Measurements from ENCODE around the gene DPAGT1. TPM values are rescaled to one million over a fixed set of nuclear protein-coding genes. Genes with fewer than 3 reads are reported as not detected.

The DPAGT1 gene
- total RNA-seq, 2 donors from 2014 or later, result 49.4 to 51.9 TPM

GRCh38 chr11:119067371-119068222, 34.1 kb downstream of the DPAGT1 start, which contains the start of gene VPS11:
Gene VPS11, plus strand, starts transcription at chr11:119067818. Its CDS starts 6 bp downstream, at chr11:119067824.
- H3K27ac ChIP-seq (ENCODE audit: low read depth, low read length), result peak within 1 kb of the TSS; percentile 57
- TF ChIP-seq CTCF (conservative IDR thresholded peaks at IDR 0.05), result no peak
- DNase-seq, result peak; percentile 98
- H3K9ac ChIP-seq (ENCODE audit: extremely low read depth, low read length, poor library complexity, severe bottlenecking), result peak within 1 kb of the TSS; percentile 90
- no peaks in the 10 kb centered on the region for H3K9me3 ChIP-seq (ENCODE audit: control insufficient read depth, low read length)
- peaks cover 24% of the 10 kb centered on the region for H3K36me3 Mint-ChIP-seq (ENCODE audit: low read depth)
- H3K4me1 Mint-ChIP-seq, result peaks cover 5% of the 10 kb centered on the region
- peak within 1 kb of the TSS; percentile 98 for H3K27ac Mint-ChIP-seq
- H3K27me3 ChIP-seq (ENCODE audit: control insufficient read depth, insufficient read depth, low read length, poor library complexity, severe bottlenecking), result no peaks in the 10 kb centered on the region
- 0 to 1% methylated on average over 33 to 49 of the region's 49 CpGs for WGBS, 2 experiments (ENCODE audit: insufficient coverage in 1 of 2, insufficient read length in 1 of 2)
- peak within 1 kb of the TSS; percentile 95 for H3K4me3 ChIP-seq (ENCODE audit: low read length)
- H3K27me3 Mint-ChIP-seq (ENCODE audit: insufficient read depth), result no peaks in the 10 kb centered on the region
- no peaks in the 10 kb centered on the region for H3K9me3 Mint-ChIP-seq
- H3K36me3 ChIP-seq (ENCODE audit: control insufficient read depth, insufficient read depth, low read length), result peaks cover 26% of the 10 kb centered on the region
- H3K4me1 ChIP-seq (ENCODE audit: control insufficient read depth, insufficient read depth, low read length), result no peaks in the 10 kb centered on the region
- H3K4me3 Mint-ChIP-seq, result peak within 1 kb of the TSS; percentile 96

- H3K27ac Mint-ChIP-seq, result no peak overlapping the region
- TF ChIP-seq CTCF (conservative IDR thresholded peaks at IDR 0.05), result peak; percentile 70
- H3K9me3 Mint-ChIP-seq, result no peaks in the 10 kb centered on the region
- H3K4me1 Mint-ChIP-seq, result peaks cover 5% of the 10 kb centered on the region
- H3K27ac ChIP-seq (ENCODE audit: low read depth, low read length), result no peak overlapping the region
- H3K4me3 Mint-ChIP-seq, result no peak overlapping the region
- DNase-seq, result peak; percentile 74
- WGBS, 2 experiments (ENCODE audit: insufficient coverage in 1 of 2, insufficient read length in 1 of 2), result 57 to 64% methylated on average over 4 of the region's 4 CpGs
- H3K36me3 ChIP-seq (ENCODE audit: control insufficient read depth, insufficient read depth, low read length), result peaks cover 10% of the 10 kb centered on the region
- no peaks in the 10 kb centered on the region for H3K9me3 ChIP-seq (ENCODE audit: control insufficient read depth, low read length)
- H3K27me3 ChIP-seq (ENCODE audit: control insufficient read depth, insufficient read depth, low read length, poor library complexity, severe bottlenecking), result no peaks in the 10 kb centered on the region
- peaks cover 11% of the 10 kb centered on the region for H3K36me3 Mint-ChIP-seq (ENCODE audit: low read depth)
- H3K4me3 ChIP-seq (ENCODE audit: low read length), result no peak overlapping the region
- H3K9ac ChIP-seq (ENCODE audit: extremely low read depth, low read length, poor library complexity, severe bottlenecking), result no peak overlapping the region
- no peaks in the 10 kb centered on the region for H3K27me3 Mint-ChIP-seq (ENCODE audit: insufficient read depth)
- no peaks in the 10 kb centered on the region for H3K4me1 ChIP-seq (ENCODE audit: control insufficient read depth, insufficient read depth, low read length)
Observed at GRCh38 chr11:119065369-119065768, 36.3 kb downstream of the DPAGT1 start.

GRCh38 chr11:119062779-119063178, 38.9 kb downstream of the DPAGT1 start:
- H3K27ac ChIP-seq (ENCODE audit: low read depth, low read length), result no peak overlapping the region
- Mint-ChIP-seq H3K9me3 (peaks cover 6% of the 10 kb centered on the region), H3K27ac (no peak overlapping the region), H3K4me3 (no peak overlapping the region), H3K27me3 (ENCODE audit: insufficient read depth) (no peaks in the 10 kb centered on the region), H3K4me1 (peaks cover 8% of the 10 kb centered on the region), H3K36me3 (ENCODE audit: low read depth) (peaks cover 6% of the 10 kb centered on the region)
- H3K4me1 ChIP-seq (ENCODE audit: control insufficient read depth, insufficient read depth, low read length), result no peaks in the 10 kb centered on the region
- H3K27me3 ChIP-seq (ENCODE audit: control insufficient read depth, insufficient read depth, low read length, poor library complexity, severe bottlenecking), result no peaks in the 10 kb centered on the region
- no peaks in the 10 kb centered on the region for H3K36me3 ChIP-seq (ENCODE audit: control insufficient read depth, insufficient read depth, low read length)
- 95 to 100% methylated on average over 3 to 5 of the region's 5 CpGs for WGBS, 2 experiments (ENCODE audit: insufficient coverage in 1 of 2, insufficient read length in 1 of 2)
- H3K9me3 ChIP-seq (ENCODE audit: control insufficient read depth, low read length), result no peaks in the 10 kb centered on the region
- H3K9ac ChIP-seq (ENCODE audit: extremely low read depth, low read length, poor library complexity, severe bottlenecking), result no peak overlapping the region
- no peak for DNase-seq
- no peak for TF ChIP-seq CTCF (conservative IDR thresholded peaks at IDR 0.05)
- no peak overlapping the region for H3K4me3 ChIP-seq (ENCODE audit: low read length)
